ENCODE data around the gene ANKS3. TPM values are rescaled to one million over a fixed set of nuclear protein-coding genes. Genes with fewer than 3 reads are reported as not detected.

Gene ANKS3
- total RNA-seq, 2 donors from 2014 or later: 29.8 to 41.8 TPM

DNA sequence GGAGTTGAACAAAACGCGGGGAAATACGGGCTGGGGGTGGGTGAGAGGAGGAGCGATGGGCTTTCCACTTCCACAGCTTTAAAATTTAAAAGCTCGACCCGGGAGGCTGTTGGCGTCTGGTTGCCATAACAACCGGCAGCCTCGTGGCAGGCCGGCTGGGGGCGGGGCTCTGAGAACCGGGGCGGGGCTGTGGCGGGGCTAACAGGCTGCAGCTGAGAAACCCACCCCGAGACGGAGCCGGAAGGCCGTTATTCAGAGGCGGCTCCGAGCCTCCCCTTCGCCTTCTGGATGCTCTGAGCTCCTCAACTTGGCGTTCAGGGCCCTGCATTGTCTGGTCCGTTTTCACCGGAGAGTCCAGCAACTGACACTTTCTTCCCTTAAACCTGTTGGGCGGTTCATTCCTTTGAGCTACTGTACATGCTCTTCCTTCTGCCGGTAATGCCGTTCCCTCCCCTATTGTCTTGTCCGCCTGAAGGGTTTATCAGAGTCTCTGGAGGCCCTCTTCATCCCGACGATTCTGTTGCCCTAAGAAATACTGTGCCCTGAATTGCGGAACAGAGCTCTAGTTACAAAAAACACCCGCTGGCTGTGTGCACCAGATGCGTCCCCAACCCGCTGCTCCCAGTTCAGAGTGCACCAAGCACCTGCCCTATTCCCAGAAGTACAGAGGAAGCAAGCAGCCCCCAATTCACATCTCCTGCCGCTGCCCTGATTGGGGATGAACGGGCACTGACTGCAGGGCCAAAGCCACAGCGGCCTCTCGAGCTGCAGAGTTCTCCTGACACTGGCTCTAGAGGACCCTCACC, 862 bp upstream of the ANKS3 start:
- TF ChIP-seq, protein P1, sequence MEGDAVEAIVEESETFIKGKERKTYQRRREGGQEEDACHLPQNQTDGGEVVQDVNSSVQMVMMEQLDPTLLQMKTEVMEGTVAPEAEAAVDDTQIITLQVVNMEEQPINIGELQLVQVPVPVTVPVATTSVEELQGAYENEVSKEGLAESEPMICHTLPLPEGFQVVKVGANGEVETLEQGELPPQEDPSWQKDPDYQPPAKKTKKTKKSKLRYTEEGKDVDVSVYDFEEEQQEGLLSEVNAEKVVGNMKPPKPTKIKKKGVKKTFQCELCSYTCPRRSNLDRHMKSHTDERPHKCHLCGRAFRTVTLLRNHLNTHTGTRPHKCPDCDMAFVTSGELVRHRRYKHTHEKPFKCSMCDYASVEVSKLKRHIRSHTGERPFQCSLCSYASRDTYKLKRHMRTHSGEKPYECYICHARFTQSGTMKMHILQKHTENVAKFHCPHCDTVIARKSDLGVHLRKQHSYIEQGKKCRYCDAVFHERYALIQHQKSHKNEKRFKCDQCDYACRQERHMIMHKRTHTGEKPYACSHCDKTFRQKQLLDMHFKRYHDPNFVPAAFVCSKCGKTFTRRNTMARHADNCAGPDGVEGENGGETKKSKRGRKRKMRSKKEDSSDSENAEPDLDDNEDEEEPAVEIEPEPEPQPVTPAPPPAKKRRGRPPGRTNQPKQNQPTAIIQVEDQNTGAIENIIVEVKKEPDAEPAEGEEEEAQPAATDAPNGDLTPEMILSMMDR (IDR thresholded peaks at IDR 0.05): no peak
- Histone ChIP-seq H3K4me3 (peak overlapping the region; percentile 94), H3K36me3 (peaks cover 4% of the 10 kb centered on the region)

DNA sequence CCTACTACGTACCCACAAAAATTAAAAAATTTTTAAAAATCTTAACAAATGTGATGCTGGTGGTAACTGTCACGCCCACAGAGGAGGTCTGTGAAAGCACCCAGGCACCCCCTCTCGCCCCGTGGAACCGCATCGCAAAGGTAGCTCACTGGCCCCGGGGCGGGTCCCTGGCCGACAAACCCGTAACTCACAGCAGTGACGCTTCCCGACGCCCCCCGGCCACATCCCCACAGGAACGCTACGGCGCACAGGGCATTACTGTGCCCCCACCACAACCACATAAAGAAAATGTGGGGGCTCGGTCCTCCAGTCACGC, 366 bp downstream of the ANKS3 start:
- ATAC-seq (ENCODE audit: insufficient number of reproducible peaks, low FRiP score, low read depth): no peak
- H3K4me3 ChIP-seq: peak overlapping the region; percentile 94

More for the DNA sequence above, 862 bp upstream of the ANKS3 start:
- Histone ChIP-seq H3K27me3 (replicated peaks; ENCODE audit: insufficient read depth) (no peaks in the 10 kb centered on the region), H3K9me3 (no peaks in the 10 kb centered on the region), H3K4me1 (ENCODE audit: control insufficient read depth in 1 of 2, low read depth in 2 of 2) (peaks cover 13% of the 10 kb centered on the region in 2 donors), H3K27ac (peak overlapping the region; percentile 77 to 80)
- DNase-seq (ENCODE audit: low spot score) (peak; percentile 89), ATAC-seq (ENCODE audit: insufficient number of reproducible peaks, low FRiP score, low read depth) (peak; percentile 66)

DNA sequence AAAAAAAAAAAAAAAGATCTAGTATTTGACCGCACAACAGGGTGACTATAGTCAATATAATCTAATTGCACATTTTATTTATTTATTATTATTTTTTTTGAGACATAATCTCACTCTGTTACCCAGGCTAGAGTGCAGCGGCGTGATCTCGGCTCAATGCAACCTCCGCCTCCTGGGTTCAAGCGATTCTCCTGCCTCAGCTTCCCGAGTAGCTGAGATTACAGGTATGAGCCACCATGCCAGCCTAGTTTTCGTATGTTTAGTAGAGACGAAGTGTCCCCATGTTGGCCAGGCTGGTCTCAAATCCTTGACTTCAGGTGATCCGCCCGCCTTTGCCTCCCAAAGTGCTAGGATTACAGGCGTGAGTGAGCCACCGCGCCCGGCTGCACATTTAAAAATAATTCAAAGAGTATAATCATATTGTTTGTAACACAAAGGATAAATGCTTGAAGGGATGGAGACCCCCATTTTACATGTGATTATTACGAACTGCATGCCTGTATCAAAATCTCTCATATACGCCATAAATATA, 794 bp downstream of the ANKS3 start:
- TF ChIP-seq, protein P1 (IDR thresholded peaks at IDR 0.05): no peak
- peaks cover 13% of the 10 kb centered on the region in 2 donors for H3K4me1 ChIP-seq (ENCODE audit: control insufficient read depth in 1 of 2, low read depth in 2 of 2)
- DNase-seq (ENCODE audit: low spot score): no peak
- peak overlapping the region; percentile 68 to 80 for H3K27ac ChIP-seq
- H3K9me3 ChIP-seq: no peaks in the 10 kb centered on the region
- H3K4me3 ChIP-seq: peak overlapping the region; percentile 94
- ATAC-seq (ENCODE audit: insufficient number of reproducible peaks, low FRiP score, low read depth): no peak
- no peaks in the 10 kb centered on the region for H3K27me3 ChIP-seq (replicated peaks; ENCODE audit: insufficient read depth)
- peaks cover 16% of the 10 kb centered on the region for H3K36me3 ChIP-seq

More for the DNA sequence above, 366 bp downstream of the ANKS3 start:
- H3K9me3 ChIP-seq: no peaks in the 10 kb centered on the region
- TF ChIP-seq, protein P1 (IDR thresholded peaks at IDR 0.05): no peak
- peaks cover 13% of the 10 kb centered on the region in 2 donors for H3K4me1 ChIP-seq (ENCODE audit: control insufficient read depth in 1 of 2, low read depth in 2 of 2)
- H3K27ac ChIP-seq: peak overlapping the region; percentile 68 to 80
- H3K36me3 ChIP-seq: peaks cover 12% of the 10 kb centered on the region
- H3K27me3 ChIP-seq (replicated peaks; ENCODE audit: insufficient read depth): no peaks in the 10 kb centered on the region
- DNase-seq (ENCODE audit: low spot score): no peak

DNA sequence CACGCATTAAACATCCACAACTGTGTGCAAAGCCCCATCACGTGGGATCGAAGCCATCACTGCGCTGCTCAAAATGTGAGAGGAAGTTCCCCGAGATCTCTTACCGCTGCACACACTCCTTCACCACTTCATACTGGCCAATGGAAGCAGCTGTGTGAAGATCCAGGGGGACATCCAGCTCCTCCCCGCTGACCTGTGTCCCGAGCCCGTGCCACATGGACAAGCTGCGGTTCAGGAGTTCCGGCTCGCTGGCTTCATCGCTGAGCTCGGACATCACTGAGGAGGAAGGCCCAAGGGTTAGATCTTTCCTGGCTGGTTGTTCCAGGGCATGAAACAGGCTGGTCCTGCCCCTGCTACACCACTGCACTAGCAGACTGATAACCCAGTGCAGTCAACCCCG, 4.2 kb downstream of the ANKS3 start:
- Histone ChIP-seq H3K9me3 (no peaks in the 10 kb centered on the region), H3K27ac (no peak overlapping the region), H3K27me3 (replicated peaks; ENCODE audit: insufficient read depth) (no peaks in the 10 kb centered on the region), H3K4me3 (no peak overlapping the region), H3K4me1 (ENCODE audit: control insufficient read depth in 1 of 2, low read depth in 2 of 2) (peaks cover 4 to 8% of the 10 kb centered on the region in 2 donors), H3K36me3 (peaks cover 33% of the 10 kb centered on the region)
- TF ChIP-seq, protein P1 (IDR thresholded peaks at IDR 0.05): no peak
- ATAC-seq (ENCODE audit: insufficient number of reproducible peaks, low FRiP score, low read depth): no peak
- no peak for DNase-seq (ENCODE audit: low spot score)

DNA sequence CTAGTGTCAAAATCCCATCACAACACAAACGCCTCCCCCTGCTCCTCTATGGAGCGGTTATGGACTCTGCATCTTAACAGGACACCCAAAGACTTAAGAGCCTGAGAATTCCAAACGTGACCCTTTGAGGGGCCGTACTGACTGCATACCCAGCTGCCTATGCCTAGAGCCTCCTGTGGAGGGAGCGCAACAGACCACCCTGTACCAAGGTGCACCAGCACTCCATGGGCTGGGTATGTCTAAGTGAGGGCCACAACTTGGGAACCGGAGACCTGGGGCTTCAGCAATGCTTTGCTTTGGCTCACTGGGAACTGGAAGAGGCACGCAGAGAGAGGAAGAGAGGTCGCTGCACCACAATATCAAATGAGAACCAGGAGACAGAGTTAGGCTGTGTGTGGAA, 5.4 kb downstream of the ANKS3 start:
- H3K36me3 ChIP-seq: peaks cover 36% of the 10 kb centered on the region
- DNase-seq (ENCODE audit: low spot score): no peak
- TF ChIP-seq, protein P1 (IDR thresholded peaks at IDR 0.05): no peak
- H3K9me3 ChIP-seq: no peaks in the 10 kb centered on the region
- H3K4me1 ChIP-seq (ENCODE audit: control insufficient read depth in 1 of 2, low read depth in 2 of 2): peaks cover 6 to 8% of the 10 kb centered on the region in 2 donors
- H3K4me3 ChIP-seq: no peak overlapping the region
- H3K27me3 ChIP-seq (replicated peaks; ENCODE audit: insufficient read depth): no peaks in the 10 kb centered on the region
- H3K27ac ChIP-seq: no peak overlapping the region
- no peak for ATAC-seq (ENCODE audit: insufficient number of reproducible peaks, low FRiP score, low read depth)

All from thoracic aorta (tissue), 2 donors.